ENCODE data around the gene HOXB7.

Gene HOXB7

DNA sequence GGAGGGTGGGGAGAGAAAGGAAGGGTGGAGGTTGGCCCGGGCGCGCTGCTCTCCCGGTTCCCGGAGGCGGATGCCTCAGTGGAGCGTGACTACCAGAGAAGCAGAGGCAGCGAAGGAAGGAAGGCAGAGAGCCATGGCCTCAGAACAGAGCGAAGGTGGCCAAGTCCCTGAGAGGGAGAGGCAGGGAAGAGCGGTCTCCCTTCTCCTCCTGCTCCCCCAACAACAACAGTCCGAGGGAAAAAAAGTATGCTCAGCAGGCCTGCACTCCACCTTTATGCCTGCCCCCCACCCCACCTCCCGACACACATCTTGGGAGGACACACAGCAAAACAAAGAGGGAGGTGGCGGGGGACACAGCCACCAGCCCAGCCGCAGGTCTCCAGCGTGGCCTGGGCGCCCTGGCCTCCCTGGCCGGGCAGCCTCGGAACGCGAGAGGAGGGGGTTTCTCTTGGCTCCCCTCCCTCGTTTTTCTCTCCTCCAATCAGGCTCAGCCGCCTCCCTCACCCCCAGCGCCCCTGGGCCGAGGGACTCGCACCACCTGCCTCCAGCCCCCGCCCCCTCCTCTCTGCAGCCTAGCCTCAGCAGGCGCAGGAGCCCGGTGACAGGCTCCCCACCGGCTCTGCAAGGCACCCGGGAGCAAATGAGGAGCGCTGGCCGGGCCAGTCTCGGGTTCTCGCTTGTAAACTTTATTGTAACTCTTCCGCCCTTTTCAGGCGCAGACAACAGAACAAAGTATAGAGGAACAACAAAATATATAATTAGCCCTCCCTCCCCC is 1.1 kb upstream of the HOXB7 start:
- H3K4me3 ChIP-seq (ENCODE audit: low read depth, low read length), result peak overlapping the region; percentile 67
- POLR2A ChIA-PET, result interaction anchor here (1.4 kb wide), 1 partner anchor 19 kb away, joined by 5 read pairs; the partner anchor contains the start of gene HOXB5
- TF ChIP-seq, protein P1, sequence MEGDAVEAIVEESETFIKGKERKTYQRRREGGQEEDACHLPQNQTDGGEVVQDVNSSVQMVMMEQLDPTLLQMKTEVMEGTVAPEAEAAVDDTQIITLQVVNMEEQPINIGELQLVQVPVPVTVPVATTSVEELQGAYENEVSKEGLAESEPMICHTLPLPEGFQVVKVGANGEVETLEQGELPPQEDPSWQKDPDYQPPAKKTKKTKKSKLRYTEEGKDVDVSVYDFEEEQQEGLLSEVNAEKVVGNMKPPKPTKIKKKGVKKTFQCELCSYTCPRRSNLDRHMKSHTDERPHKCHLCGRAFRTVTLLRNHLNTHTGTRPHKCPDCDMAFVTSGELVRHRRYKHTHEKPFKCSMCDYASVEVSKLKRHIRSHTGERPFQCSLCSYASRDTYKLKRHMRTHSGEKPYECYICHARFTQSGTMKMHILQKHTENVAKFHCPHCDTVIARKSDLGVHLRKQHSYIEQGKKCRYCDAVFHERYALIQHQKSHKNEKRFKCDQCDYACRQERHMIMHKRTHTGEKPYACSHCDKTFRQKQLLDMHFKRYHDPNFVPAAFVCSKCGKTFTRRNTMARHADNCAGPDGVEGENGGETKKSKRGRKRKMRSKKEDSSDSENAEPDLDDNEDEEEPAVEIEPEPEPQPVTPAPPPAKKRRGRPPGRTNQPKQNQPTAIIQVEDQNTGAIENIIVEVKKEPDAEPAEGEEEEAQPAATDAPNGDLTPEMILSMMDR (IDR thresholded peaks at IDR 0.05; ENCODE audit: insufficient read depth, low read length, missing control alignments), result no peak
- DNase-seq (ENCODE audit: low read depth, low spot score), result no peak
- CTCF ChIA-PET, result interaction anchor here (1.8 to 5.2 kb wide), 2 partner anchors 10 to 261 kb away, joined by 8 to 35 read pairs; no protein-coding TSS in a partner anchor

DNA sequence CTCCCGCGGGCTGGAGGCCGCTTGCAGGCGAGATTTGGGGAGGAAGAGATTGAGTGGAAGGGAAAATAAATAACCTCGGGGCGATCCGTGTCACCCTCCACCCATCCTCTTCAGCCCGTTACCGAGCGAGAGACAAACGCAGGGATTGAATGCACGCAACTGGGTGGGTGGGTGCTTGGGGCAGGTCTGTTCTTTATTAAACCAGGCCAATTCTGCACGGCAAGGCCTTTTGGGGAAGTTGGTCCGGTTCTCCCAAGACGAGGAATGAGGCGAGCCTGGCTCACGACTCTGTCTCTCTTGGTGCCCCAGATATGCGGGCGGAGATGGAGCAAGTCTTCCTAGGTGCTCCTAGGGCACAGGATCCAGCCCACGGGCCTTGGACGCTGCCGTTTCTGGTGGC is 396 bp upstream of the HOXB7 start:
- ChIA-PET CTCF (no interaction called here), POLR2A (no interaction called here)
- TF ChIP-seq, protein P1 (IDR thresholded peaks at IDR 0.05; ENCODE audit: insufficient read depth, low read length, missing control alignments), result no peak
- DNase-seq (ENCODE audit: low read depth, low spot score), result no peak
- H3K4me3 ChIP-seq (ENCODE audit: low read depth, low read length), result peak overlapping the region; percentile 67

DNA sequence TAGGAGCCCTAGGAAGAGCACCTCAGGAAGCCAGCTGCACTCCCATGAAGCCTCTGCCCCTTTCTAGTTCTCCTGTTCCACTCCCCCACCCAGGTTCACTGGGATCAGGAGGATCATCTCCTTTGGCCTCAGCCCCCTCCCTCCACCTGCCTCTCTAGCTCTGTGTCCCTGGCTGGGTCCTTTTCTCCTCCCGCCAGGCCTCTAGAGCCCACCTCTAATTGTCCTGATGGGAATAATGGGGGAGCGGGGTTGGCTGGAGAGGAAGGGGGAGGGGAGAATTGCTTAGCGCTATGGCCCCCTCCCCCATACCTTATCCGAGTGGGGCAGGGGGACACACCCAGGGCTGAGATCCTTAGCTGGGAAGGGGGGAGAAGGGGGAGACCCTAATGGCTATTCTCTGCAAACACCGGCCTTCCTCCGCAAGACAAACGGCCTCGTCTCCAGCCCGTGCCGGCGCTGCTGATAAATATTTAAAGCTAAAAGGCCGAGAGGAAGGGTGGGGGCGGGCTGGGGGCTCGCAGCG is 997 bp downstream of the HOXB7 start:
- TF ChIP-seq, protein P1 (IDR thresholded peaks at IDR 0.05; ENCODE audit: insufficient read depth, low read length, missing control alignments), result no peak
- POLR2A ChIA-PET, result interaction anchor here (1.0 to 1.4 kb wide), 2 partner anchors 12 to 17 kb away, joined by 4 to 5 read pairs; no protein-coding TSS in a partner anchor
- DNase-seq (ENCODE audit: low read depth, low spot score), result no peak
- CTCF ChIA-PET, result interaction anchor here (0.6 to 4.5 kb wide), 15 partner anchors 8 to 584 kb away, joined by 3 to 23 read pairs (median 6); partner anchors contain the start of gene HOXB5
- peak overlapping the region; percentile 67 for H3K4me3 ChIP-seq (ENCODE audit: low read depth, low read length)

DNA sequence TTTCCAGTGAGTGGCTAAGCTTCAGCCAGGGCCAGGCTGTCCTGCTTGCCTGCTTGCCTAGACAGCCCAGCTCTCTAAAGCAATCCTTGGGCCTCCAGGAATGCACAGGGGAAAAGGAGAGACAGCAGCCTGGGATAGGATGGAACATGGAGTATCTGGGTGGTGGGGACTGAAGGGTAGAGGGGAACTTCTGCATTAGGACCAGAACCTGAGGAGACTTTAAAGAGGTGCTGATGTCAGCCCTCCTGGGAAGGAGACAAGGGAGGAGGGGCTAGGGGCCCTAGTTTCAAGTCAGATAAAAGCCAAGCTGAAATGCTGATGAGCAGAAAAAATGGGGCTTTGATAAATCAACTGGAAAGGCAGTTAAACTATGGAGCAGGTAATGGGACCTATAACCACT is 1.8 kb downstream of the HOXB7 start:
- TF ChIP-seq, protein P1 (IDR thresholded peaks at IDR 0.05; ENCODE audit: insufficient read depth, low read length, missing control alignments), result no peak

DNA sequence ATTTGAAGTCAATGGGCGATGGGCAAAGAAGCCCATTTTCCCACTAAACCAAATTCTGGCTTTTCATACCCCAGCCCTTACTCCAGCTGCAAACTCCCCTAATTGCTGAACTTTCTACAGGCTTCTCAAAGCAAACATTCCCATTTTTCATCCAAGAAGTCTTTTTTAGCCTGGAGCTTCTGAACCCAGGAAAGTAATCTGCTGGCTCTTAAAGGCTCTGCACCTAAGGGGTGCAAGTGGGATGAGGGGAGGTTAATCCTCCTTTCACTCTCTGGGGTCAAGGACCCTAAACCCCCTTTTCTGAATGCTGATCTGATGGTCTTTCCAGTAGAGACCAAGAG is 2.4 kb downstream of the HOXB7 start:
- CTCF ChIA-PET, result interaction anchor here (0.7 to 4.5 kb wide), 7 partner anchors 9 to 582 kb away, joined by 3 to 23 read pairs (median 6); no protein-coding TSS in a partner anchor
- DNase-seq (ENCODE audit: low read depth, low spot score), result no peak
- POLR2A ChIA-PET, result interaction anchor here (0.8 to 1.4 kb wide), 3 partner anchors 10 to 20 kb away, joined by 3 to 5 read pairs (median 4); no protein-coding TSS in a partner anchor
- no peak overlapping the region for H3K4me3 ChIP-seq (ENCODE audit: low read depth, low read length)
- TF ChIP-seq, protein P1 (IDR thresholded peaks at IDR 0.05; ENCODE audit: insufficient read depth, low read length, missing control alignments), result no peak

More for the DNA sequence above, 1.8 kb downstream of the HOXB7 start:
- ChIA-PET CTCF (interaction anchor here (0.9 to 4.5 kb wide), 11 partner anchors 8 to 583 kb away, joined by 4 to 23 read pairs (median 6); partner anchors contain the start of gene HOXB5), POLR2A (interaction anchor here (0.8 to 1.4 kb wide), 3 partner anchors 11 to 21 kb away, joined by 3 to 5 read pairs (median 4); no protein-coding TSS in a partner anchor)
- no peak for DNase-seq (ENCODE audit: low read depth, low spot score)
- H3K4me3 ChIP-seq (ENCODE audit: low read depth, low read length), result peak overlapping the region; percentile 67

All from AG04449 (cell line).